Erythroblast (primary cell): Measurements from ENCODE around the gene SNX32.

Experiments
- DNase-seq, 2 experiments: peaks; one replicate each; lab custom pipeline; 2025; lab: John Stamatoyannopoulos, UW
- GATA1 ChIP-seq: IDR thresholded peaks from 2 replicates; pipeline ENCODE4 v1.6.1; 2011; ENCODE audit warnings: low read depth, mild to moderate bottlenecking, control low read depth, low read length, moderate library complexity
- POLR2A ChIP-seq: IDR thresholded peaks from 2 replicates; pipeline ENCODE4 v1.6.1; 2011; ENCODE audit warnings: mild to moderate bottlenecking, low read length

SNX32 gene

GRCh38 chr11:65808744-65809341, 24.9 kb upstream of the SNX32 start:
- DNase-seq = no peak
- TF ChIP-seq GATA1 (no peak), POLR2A (no peak)

GRCh38 chr11:65809496-65809895, 24.3 kb upstream of the SNX32 start:
- no peak for TF ChIP-seq GATA1
- TF ChIP-seq POLR2A = no peak
- DNase-seq = no peak

- DNase-seq = peak in 1 of 2 experiments; percentile 24
- no peak for TF ChIP-seq POLR2A
- no peak for TF ChIP-seq GATA1
These were observed 23.5 kb upstream of the SNX32 start for GRCh38 chr11:65810046-65810868.

- DNase-seq = no peak
- TF ChIP-seq POLR2A = no peak
- TF ChIP-seq GATA1 = no peak
These were observed 21.8 kb upstream of the SNX32 start for GRCh38 chr11:65811764-65812475.

GRCh38 chr11:65814131-65814985, 19.4 kb upstream of the SNX32 start:
- no peak for DNase-seq
- TF ChIP-seq GATA1 = no peak
- TF ChIP-seq POLR2A = no peak

GRCh38 chr11:65814986-65815565, 18.7 kb upstream of the SNX32 start:
- TF ChIP-seq POLR2A (no peak), GATA1 (no peak)
- DNase-seq = no peak

- DNase-seq = no peak
- TF ChIP-seq GATA1 (no peak), POLR2A (no peak)
These were observed 17.1 kb upstream of the SNX32 start for GRCh38 chr11:65816696-65817095.

- TF ChIP-seq POLR2A (no peak), GATA1 (no peak)
- no peak for DNase-seq
These were observed 16.4 kb upstream of the SNX32 start for GRCh38 chr11:65817312-65817834.

- DNase-seq = peak; percentile 91 to 97
- TF ChIP-seq GATA1 = no peak
- TF ChIP-seq POLR2A = no peak
These were observed 15.7 kb upstream of the SNX32 start for GRCh38 chr11:65817835-65818680.

GRCh38 chr11:65821107-65821506, 12.7 kb upstream of the SNX32 start:
- DNase-seq = no peak
- TF ChIP-seq GATA1 = no peak
- no peak for TF ChIP-seq POLR2A

GRCh38 chr11:65822776-65823528, 10.8 kb upstream of the SNX32 start:
- no peak for DNase-seq
- TF ChIP-seq GATA1 (no peak), POLR2A (no peak)
